Measurements from ENCODE around the gene LHX6.

DNA sequence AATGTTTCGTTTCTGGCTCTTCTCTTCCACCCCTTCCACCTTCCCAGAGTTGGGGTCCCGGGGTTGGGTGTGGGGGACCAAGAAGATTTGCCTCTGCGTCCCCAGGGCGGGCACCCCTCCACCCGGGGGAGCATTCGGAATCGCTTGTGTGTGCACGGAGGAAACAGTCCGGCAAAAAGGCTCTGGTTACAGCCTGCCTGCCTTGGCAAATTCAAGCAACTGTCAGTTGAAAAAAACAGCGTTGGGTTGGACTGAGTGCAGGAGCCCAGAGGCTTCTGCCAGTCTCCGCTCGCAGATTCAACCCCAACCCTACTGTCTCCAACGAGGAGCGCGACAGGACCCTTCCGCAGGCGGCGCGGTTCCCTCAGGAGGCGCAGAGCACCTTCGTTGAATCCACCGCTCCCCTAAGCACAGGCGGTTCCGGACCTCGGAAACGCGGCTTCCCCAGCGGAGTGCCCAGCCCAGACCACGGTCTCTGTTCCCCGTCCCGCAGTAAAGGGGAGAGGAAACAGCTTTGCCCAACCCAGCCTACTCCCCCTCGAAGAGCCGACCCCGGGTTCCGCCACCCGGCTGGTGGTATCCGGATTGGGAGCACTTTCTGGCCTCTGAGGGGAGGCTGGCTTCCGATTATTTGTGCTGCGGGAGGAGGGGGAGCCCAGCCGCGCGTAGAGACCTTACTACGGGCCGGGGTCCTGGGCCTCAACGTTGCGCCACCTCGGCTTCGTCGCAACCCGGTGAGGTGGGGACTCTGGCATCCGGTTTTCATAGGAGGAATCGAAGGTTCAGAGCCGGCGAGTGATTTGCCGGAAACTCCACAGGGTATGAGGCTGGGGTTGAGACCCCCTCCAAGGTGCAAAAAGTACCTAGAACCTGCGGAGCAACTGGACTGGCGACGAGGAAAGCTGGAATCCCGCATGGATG lies 9.6 kb downstream of the LHX6 start:
- TF ChIP-seq EP300 (IDR thresholded peaks at IDR 0.05) (no peak), CTCF (IDR thresholded peaks at IDR 0.05) (no peak), JUNB (IDR thresholded peaks at IDR 0.05) (no peak), ZNF302 (CRISPR knock-in tag; IDR thresholded peaks at IDR 0.05) (no peak), POLR2A (IDR thresholded peaks at IDR 0.05; ENCODE audit: low read length) (no peak), RCOR1 (IDR thresholded peaks at IDR 0.05; ENCODE audit: low read depth, low read length) (no peak), CHD2 (IDR thresholded peaks at IDR 0.05; ENCODE audit: low read length, partially characterized antibody) (no peak), MAZ (IDR thresholded peaks at IDR 0.05; ENCODE audit: borderline replicate concordance, low read depth, low read length) (no peak)

Data from A549 (cell line).